GM12878 (cell line): Measurements from ENCODE around the gene SMAD5.

Experiments
- CHD4 ChIP-seq: fragments of 200-600 bp; sonication (generic); IDR thresholded peaks from 2 replicates; pipeline ENCODE4 v1.6.1; 2016; ENCODE audit warnings: mild to moderate bottlenecking
- CTCF ChIP-seq, 3 experiments: IDR thresholded peaks in 2 of 3; conservative IDR thresholded peaks in 1 of 3; 2 replicates each; pipeline ENCODE4 v1.5.1; 2011; ENCODE audit warnings: low read depth in 3 of 3, low read length in 3 of 3, mild to moderate bottlenecking in 3 of 3, control low read depth in 2 of 3, moderate library complexity in 2 of 3, inconsistent platforms in 1 of 3, mixed read lengths in 1 of 3; ENCODE audit not compliant: control insufficient read depth in 2 of 3, insufficient read depth in 1 of 3; ENCODE audit errors: extremely low read depth in 1 of 3
- EZH2 ChIP-seq: IDR thresholded peaks from 2 replicates; pipeline ENCODE4 v1.6.1; 2012; ENCODE audit warnings: low read depth, mild to moderate bottlenecking, control low read depth, inconsistent platforms, low read length, borderline replicate concordance; ENCODE audit not compliant: control insufficient read depth
- MTA3 ChIP-seq: IDR thresholded peaks from 2 replicates; pipeline ENCODE4 v1.6.1; 2012; ENCODE audit warnings: low read length, inconsistent platforms, borderline replicate concordance
- POLR2AphosphoS5 ChIP-seq: IDR thresholded peaks from 2 replicates; pipeline ENCODE4 v1.6.1; 2011; ENCODE audit warnings: mild to moderate bottlenecking, low read length, inconsistent platforms
- SMAD1 ChIP-seq: fragments of 450-650 bp; IDR thresholded peaks from 2 replicates; pipeline ENCODE4 v1.6.1; 2018; ENCODE audit warnings: mild to moderate bottlenecking, low read depth; ENCODE audit not compliant: partially characterized antibody
- YBX1 ChIP-seq: fragments of 450-650 bp; IDR thresholded peaks from 2 replicates; pipeline ENCODE4 v1.6.1; 2016; ENCODE audit warnings: antibody characterized with exemption

- TF ChIP-seq CTCF (IDR thresholded peaks at IDR 0.05 in 2 of 3, conservative IDR thresholded peaks at IDR 0.05 in 1 of 3; ENCODE audit: control insufficient read depth in 2 of 3, extremely low read depth in 1 of 3, insufficient read depth in 1 of 3, low read depth in 3 of 3, low read length in 3 of 3) (no peak), SMAD1 (no peak), POLR2AphosphoS5 (no peak), CHD4 (no peak), YBX1 (no peak), EZH2 (no peak), MTA3 (no peak)
These were observed 42.9 kb upstream of the SMAD5 start for GRCh38 chr5:136089791-136090190.
